ENCODE measurements around the gene FAM78B. TPM values are rescaled to one million over a fixed set of nuclear protein-coding genes. Genes with fewer than 3 reads are reported as not detected.

FAM78B gene
- 1 to 10 TPM; 2.0 to 4.8 TPM for total RNA-seq

GRCh38 chr1:166166698-166167571 lies at the start of gene FAM78B:
Gene FAM78B, minus strand, starts transcription at chr1:166167001. Its CDS starts 753 bp downstream, at chr1:166166248.

Small RNA genes within 50 kb of the gene (small RNA-seq; reads per million reads assigned to genes)
- gene MIR921 (0 reads per million in 2 donors), gene RNA5SP64 (0 reads per million in 2 donors)

Measured in melanocyte of skin (primary cell).